Liver (tissue), 9 donors: ENCODE results near the gene RGS10. TPM values are rescaled to one million over a fixed set of nuclear protein-coding genes. Genes with fewer than 3 reads are reported as not detected.

Experiments
- DNase-seq: peaks from one replicate; pipeline ENCODE4 v3.0.0-alpha.2; 2017; ENCODE audit warnings: low spot score
- H3K27ac ChIP-seq, 2 donors: one replicate each; pipeline ENCODE4 v1.7.0; 2013; ENCODE audit warnings: inconsistent platforms in 2 of 2, low read length in 2 of 2, control low read depth in 1 of 2, low read depth in 1 of 2, mild to moderate bottlenecking in 1 of 2
- H3K27me3 ChIP-seq, 4 donors: one replicate each; pipeline versions ENCODE4 v1.6.1 to v1.7.0; 2013; ENCODE audit warnings: low read length in 3 of 4, inconsistent platforms in 1 of 4, mild to moderate bottlenecking in 1 of 4, moderate library complexity in 1 of 4; ENCODE audit not compliant: control insufficient read depth in 4 of 4, insufficient read depth in 4 of 4
- H3K36me3 ChIP-seq, 4 donors: one replicate each; pipeline versions ENCODE4 v1.6.1 to v1.7.0; 2013; ENCODE audit warnings: low read length in 3 of 4, mild to moderate bottlenecking in 3 of 4, low read depth in 1 of 4, moderate library complexity in 1 of 4; ENCODE audit not compliant: control insufficient read depth in 4 of 4, insufficient read depth in 3 of 4
- H3K4me1 ChIP-seq, 4 donors: one replicate each; pipeline versions ENCODE4 v1.6.1 to v1.7.0; 2013; ENCODE audit warnings: low read length in 3 of 4, mild to moderate bottlenecking in 3 of 4, moderate library complexity in 1 of 4; ENCODE audit not compliant: control insufficient read depth in 4 of 4, insufficient read depth in 4 of 4
- H3K4me3 ChIP-seq, 3 donors: one replicate each; pipeline versions ENCODE4 v1.6.1 to v1.7.0; 2013; ENCODE audit warnings: low read length in 3 of 3, control low read depth in 1 of 3, low read depth in 1 of 3, mild to moderate bottlenecking in 1 of 3
- H3K9ac ChIP-seq, 2 donors: one replicate each; pipeline ENCODE4 v1.7.0; 2013; ENCODE audit warnings: low read length in 2 of 2, mild to moderate bottlenecking in 2 of 2, moderate library complexity in 2 of 2, control low read depth in 1 of 2, low read depth in 1 of 2
- H3K9me3 ChIP-seq, 4 donors: one replicate each; pipeline versions ENCODE4 v1.6.1 to v1.7.0; 2013; ENCODE audit warnings: low read length in 3 of 4; ENCODE audit not compliant: control insufficient read depth in 4 of 4
- CTCF ChIP-seq: fragments of 150-350 bp; IDR thresholded peaks from 2 replicates; pipeline ENCODE4 v1.5.1; 2017; ENCODE audit warnings: improper control_type of control experiment, low read depth, low read length; ENCODE audit not compliant: missing input control
- FOXA1 ChIP-seq: IDR thresholded peaks from 2 replicates; pipeline ENCODE4 v1.6.1; 2016; ENCODE audit warnings: antibody characterized with exemption
- FOXA2 ChIP-seq: IDR thresholded peaks from 2 replicates; pipeline ENCODE4 v1.6.1; 2016; ENCODE audit warnings: antibody characterized with exemption
- GABPA ChIP-seq, 2 donors: IDR thresholded peaks in 1 of 2; conservative IDR thresholded peaks in 1 of 2; 2 replicates each; pipeline ENCODE4 v1.6.1; 2016; ENCODE audit warnings: antibody characterized with exemption in 2 of 2, mild to moderate bottlenecking in 1 of 2, moderate library complexity in 1 of 2
- HNF4A ChIP-seq, 2 donors: conservative IDR thresholded peaks; 2 replicates each; pipeline ENCODE4 v1.6.1; 2016; ENCODE audit warnings: antibody characterized with exemption in 2 of 2, mild to moderate bottlenecking in 2 of 2
- HNF4G ChIP-seq: IDR thresholded peaks from 2 replicates; pipeline ENCODE4 v1.6.1; 2016; ENCODE audit warnings: antibody characterized with exemption
- JUND ChIP-seq, 2 donors: IDR thresholded peaks; 2 replicates each; pipeline ENCODE4 v1.6.1; 2016; ENCODE audit warnings: antibody characterized with exemption in 2 of 2
- MAX ChIP-seq: IDR thresholded peaks from 2 replicates; pipeline ENCODE4 v1.6.1; 2016; ENCODE audit warnings: antibody characterized with exemption
- NR2F2 ChIP-seq: IDR thresholded peaks from 2 replicates; pipeline ENCODE4 v1.6.1; 2016; ENCODE audit warnings: antibody characterized with exemption
- RAD21 ChIP-seq, 2 donors: IDR thresholded peaks; 2 replicates each; pipeline ENCODE4 v1.6.1; 2016; ENCODE audit warnings: antibody characterized with exemption in 2 of 2, mild to moderate bottlenecking in 2 of 2
- REST ChIP-seq: IDR thresholded peaks from 2 replicates; pipeline ENCODE4 v1.6.1; 2016; ENCODE audit warnings: antibody characterized with exemption, mild to moderate bottlenecking
- RXRA ChIP-seq, 2 donors: IDR thresholded peaks; 2 replicates each; pipeline ENCODE4 v1.6.1; 2017 to 2018; ENCODE audit warnings: antibody characterized with exemption in 2 of 2, mild to moderate bottlenecking in 1 of 2
- SP1 ChIP-seq: IDR thresholded peaks from 2 replicates; pipeline ENCODE4 v1.6.1; 2018; ENCODE audit warnings: antibody characterized with exemption, mild to moderate bottlenecking
- TAF1 ChIP-seq: conservative IDR thresholded peaks from 2 replicates; pipeline ENCODE4 v1.6.1; 2016; ENCODE audit warnings: antibody characterized with exemption, mild to moderate bottlenecking
- YY1 ChIP-seq: IDR thresholded peaks from 2 replicates; pipeline ENCODE4 v1.6.1; 2016; ENCODE audit warnings: antibody characterized with exemption, mild to moderate bottlenecking
- ZBTB33 ChIP-seq: IDR thresholded peaks from 2 replicates; pipeline ENCODE4 v1.6.1; 2016; ENCODE audit warnings: antibody characterized with exemption
- WGBS: extraction: QIAGEN DNeasy Blood & Tissue Kit; methylation state at CpG from one replicate; pipeline ENCODE4 v1.1.7; 2013; 5-methylcytosine and 5-hydroxymethylcytosine counted together
- polyA plus RNA-seq, 2 donors: library from polyadenylated mRNA; stranded (reverse) in 1 of 2; unstranded in 1 of 2; fragments of 200-250 nt in 1 of 2; fragments of >200 nt in 1 of 2; fragmentation: Nextera tagmentation in 1 of 2; extraction: Ambion mirVana in 1 of 2; gene quantifications; one replicate each; pipeline versions ENCODE4 v1.2.1 to v1.2.3, GENCODE V29; 2013 to 2015
- total RNA-seq, 2 donors: library from RNA; depleted of rRNA; stranded (reverse); fragments of >200 nt; gene quantifications; one replicate each; pipeline ENCODE4 v1.2.3, GENCODE V29; 2014
- donor health status: healthy.
- donor health status: healthy.
- donor health status: healthy.
- donor health status: healthy.
- donor health status: healthy.

Gene RGS10
- total and polyA plus RNA-seq, 4 donors: 1.8 to 51.9 (median 2.2) TPM

GRCh38 chr10:119505131-119505551, 37.4 kb downstream of the RGS10 start (continued):
- no peak for TF ChIP-seq REST
- no peak for TF ChIP-seq SP1

- Histone ChIP-seq H3K36me3 (no peaks in the 10 kb centered on the region), H3K4me3 (no peak overlapping the region), H3K9ac (no peak overlapping the region), H3K4me1 (no peaks in the 10 kb centered on the region), H3K9me3 (no peaks in the 10 kb centered on the region), H3K27ac (no peak overlapping the region), H3K27me3 (no peaks in the 10 kb centered on the region)
- DNase-seq: no peak
- WGBS: 95% methylated on average over 10 of the region's 10 CpGs
- TF ChIP-seq NR2F2 (no peak), RXRA (IDR thresholded peaks at IDR 0.05) (no peak)
These were observed 37.9 kb downstream of the RGS10 start for GRCh38 chr10:119504651-119505050.

- Histone ChIP-seq H3K27me3 (no peaks in the 10 kb centered on the region), H3K27ac (no peak overlapping the region), H3K9ac (no peak overlapping the region), H3K4me1 (no peaks in the 10 kb centered on the region), H3K36me3 (no peaks in the 10 kb centered on the region), H3K4me3 (no peak overlapping the region), H3K9me3 (no peaks in the 10 kb centered on the region)
- DNase-seq: no peak
- TF ChIP-seq FOXA1 (no peak), SP1 (no peak), HNF4A (conservative IDR thresholded peaks at IDR 0.05) (no peak), GABPA (IDR thresholded peaks at IDR 0.05 in 1 of 2, conservative IDR thresholded peaks at IDR 0.05 in 1 of 2) (no peak), ZBTB33 (no peak), RAD21 (IDR thresholded peaks at IDR 0.05) (no peak), HNF4G (no peak), MAX (no peak), TAF1 (no peak), JUND (IDR thresholded peaks at IDR 0.05) (no peak), FOXA2 (no peak), CTCF (no peak), YY1 (no peak)
- WGBS: 89% methylated on average over 5 of the region's 5 CpGs
These were observed 38.7 kb downstream of the RGS10 start for GRCh38 chr10:119503821-119504220.
